GM12801 (cell line): ENCODE data around the gene HHATL.

ENCODE experiments used
- TF ChIP-seq, protein P1 (sequence below): IDR thresholded peaks from one replicate; pipeline ENCODE4 v1.5.1; 2011; ENCODE audit warnings: control low read depth; ENCODE audit not compliant: insufficient read length; ENCODE audit errors: extremely low read depth

HHATL gene

GRCh38 chr3:42699511-42699971, 3.1 kb downstream of the HHATL start:
- TF ChIP-seq, protein P1, sequence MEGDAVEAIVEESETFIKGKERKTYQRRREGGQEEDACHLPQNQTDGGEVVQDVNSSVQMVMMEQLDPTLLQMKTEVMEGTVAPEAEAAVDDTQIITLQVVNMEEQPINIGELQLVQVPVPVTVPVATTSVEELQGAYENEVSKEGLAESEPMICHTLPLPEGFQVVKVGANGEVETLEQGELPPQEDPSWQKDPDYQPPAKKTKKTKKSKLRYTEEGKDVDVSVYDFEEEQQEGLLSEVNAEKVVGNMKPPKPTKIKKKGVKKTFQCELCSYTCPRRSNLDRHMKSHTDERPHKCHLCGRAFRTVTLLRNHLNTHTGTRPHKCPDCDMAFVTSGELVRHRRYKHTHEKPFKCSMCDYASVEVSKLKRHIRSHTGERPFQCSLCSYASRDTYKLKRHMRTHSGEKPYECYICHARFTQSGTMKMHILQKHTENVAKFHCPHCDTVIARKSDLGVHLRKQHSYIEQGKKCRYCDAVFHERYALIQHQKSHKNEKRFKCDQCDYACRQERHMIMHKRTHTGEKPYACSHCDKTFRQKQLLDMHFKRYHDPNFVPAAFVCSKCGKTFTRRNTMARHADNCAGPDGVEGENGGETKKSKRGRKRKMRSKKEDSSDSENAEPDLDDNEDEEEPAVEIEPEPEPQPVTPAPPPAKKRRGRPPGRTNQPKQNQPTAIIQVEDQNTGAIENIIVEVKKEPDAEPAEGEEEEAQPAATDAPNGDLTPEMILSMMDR = no peak

GRCh38 chr3:42698911-42699230, 3.7 kb downstream of the HHATL start:
- TF ChIP-seq, protein P1 = no peak

- TF ChIP-seq, protein P1 = no peak
These were observed 4.2 kb downstream of the HHATL start for GRCh38 chr3:42698216-42698910.

DNA sequence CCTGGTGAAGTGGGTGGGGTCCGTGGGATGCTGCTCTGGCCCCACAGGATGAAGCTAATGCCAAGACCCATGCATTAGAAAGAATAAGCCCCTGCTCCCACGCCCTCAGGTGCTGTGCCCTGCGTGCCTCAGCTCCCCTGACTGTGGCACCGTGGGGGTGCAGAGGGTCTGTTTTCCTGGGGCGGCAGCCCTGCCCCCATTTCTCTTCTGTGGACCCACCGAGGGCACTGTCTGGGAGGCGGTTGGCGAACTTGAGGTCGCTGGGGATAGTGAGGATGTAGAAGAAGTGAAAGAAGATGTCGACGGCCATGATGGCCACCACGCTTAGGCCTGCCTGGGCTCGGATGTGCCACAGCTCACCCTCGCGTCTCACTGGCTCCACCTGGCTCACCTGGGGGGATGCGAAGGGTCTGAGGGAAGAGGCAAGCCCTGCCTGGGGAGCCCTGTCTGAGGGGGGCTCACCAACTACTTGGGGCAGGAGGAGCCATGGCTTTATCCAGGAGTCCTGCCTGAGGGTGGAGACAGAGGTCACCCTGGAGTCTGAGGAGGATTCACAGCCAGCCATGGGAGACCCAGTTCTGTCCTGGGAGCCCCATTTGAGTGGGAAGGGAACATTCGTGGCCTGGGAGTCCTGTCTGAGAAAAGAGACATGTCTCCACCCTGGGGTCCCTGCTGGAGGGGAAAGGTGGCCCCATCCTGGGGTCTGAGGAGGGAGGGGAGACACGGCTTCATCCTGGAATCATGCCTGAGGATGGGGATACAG, 5.1 kb downstream of the HHATL start:
- TF ChIP-seq, protein P1 = no peak

DNA sequence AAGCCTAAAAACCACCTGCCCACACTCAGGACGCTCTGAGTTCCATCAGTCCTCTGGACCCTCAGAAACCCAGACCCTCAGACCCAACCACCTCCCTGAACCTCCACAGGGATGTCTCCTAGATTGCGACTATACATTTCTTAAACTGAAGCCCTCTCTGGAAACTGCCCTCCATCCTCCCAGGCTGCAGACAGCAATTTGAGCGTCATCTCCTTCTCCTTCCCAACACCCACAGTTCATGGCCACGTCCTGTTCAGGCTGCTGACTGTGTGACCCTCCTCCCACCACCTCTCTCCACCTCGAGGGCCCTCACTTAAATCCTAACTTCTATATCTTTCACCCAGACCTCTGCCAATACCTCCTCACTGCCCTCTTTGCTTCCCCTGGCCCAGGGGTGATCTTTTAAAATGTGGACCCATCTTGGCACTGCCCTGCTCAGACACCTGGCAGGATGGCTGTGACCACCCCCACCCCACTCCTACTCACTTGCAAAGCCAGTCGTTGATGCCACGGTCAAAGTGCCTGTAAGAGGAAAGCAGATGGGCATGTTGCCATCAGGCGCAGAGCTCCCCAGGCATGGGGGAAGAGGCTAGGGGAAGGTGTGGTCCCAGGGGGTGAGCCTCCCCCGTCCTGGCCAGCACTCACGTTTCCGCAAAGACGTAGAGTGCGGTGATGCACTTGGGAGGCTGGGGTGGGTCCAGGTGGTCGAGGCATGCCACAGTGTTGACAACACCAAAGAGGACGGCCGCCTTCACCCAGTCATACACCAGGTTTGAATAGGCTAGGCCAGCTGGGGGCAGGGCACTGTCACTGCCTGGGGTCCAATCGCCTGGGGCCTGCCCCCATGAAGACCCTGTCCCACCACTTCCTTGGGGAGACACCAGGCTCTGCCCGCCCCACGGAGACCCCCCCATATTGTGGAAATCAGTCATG, 6.0 kb downstream of the HHATL start:
- TF ChIP-seq, protein P1 = no peak

DNA sequence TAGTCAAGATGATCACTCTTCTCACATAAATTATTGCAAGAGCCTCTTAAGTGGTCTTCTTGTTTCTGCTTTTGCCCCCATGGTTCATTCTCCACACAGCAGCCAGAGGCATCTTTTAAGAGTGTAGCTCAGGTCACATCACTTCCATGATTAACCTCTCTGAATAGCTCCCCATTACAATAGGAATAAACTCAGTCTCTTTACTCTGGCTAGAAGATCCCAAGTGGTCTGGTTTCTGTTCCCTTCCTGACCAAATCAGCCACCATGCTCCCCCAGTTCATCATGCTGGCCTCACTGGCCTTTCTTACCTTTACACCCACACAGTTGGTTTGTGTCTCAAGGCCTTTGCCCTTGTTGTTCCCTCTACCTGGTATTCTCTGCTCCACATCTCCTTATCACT, 8.2 kb downstream of the HHATL start:
- TF ChIP-seq, protein P1 = no peak

- TF ChIP-seq, protein P1 = no peak
These were observed 9.1 kb downstream of the HHATL start for GRCh38 chr3:42693530-42693930.
